SK-N-MC (cell line): ENCODE results near the gene CYP46A1.

Experiments
- DNase-seq: peaks from one replicate; pipeline ENCODE4 v3.0.0-alpha.2; 2011; ENCODE audit warnings: low read depth, low spot score
- H3K27ac ChIP-seq: fragments of 200-600 bp; sonication (generic); 2 replicates; pipeline ENCODE4 v1.5.1; 2016; ENCODE audit warnings: mixed run types
- H3K36me3 ChIP-seq: fragments of 200-600 bp; sonication (generic); 2 replicates; pipeline ENCODE4 v1.6.1; 2017; ENCODE audit warnings: antibody characterized with exemption, low read length, mixed read lengths; ENCODE audit not compliant: insufficient read depth
- H3K4me3 ChIP-seq: fragments of 200-600 bp; sonication (generic); 2 replicates; pipeline ENCODE4 v1.5.1; 2016
- H3K9ac ChIP-seq: fragments of 200-600 bp; sonication (generic); 2 replicates; pipeline ENCODE4 v1.8.0; 2017; ENCODE audit warnings: mixed run types, mixed read lengths; ENCODE audit not compliant: insufficient read length
- H3K9me3 ChIP-seq: fragments of 200-600 bp; sonication (generic); 2 replicates; pipeline ENCODE4 v1.6.1; 2017; ENCODE audit warnings: low read depth, mild to moderate bottlenecking, antibody characterized with exemption, low read length, moderate library complexity, mixed read lengths
- EZH2 ChIP-seq: fragments of 200-600 bp; sonication (generic); IDR thresholded peaks from one replicate; pipeline ENCODE4 v1.6.1; 2017; ENCODE audit warnings: antibody characterized with exemption
- FOXP2 ChIP-seq: optimal IDR thresholded peaks from 2 replicates; pipeline ENCODE3; 2011; ENCODE audit warnings: mild to moderate bottlenecking, moderate library complexity; ENCODE audit not compliant: insufficient read depth; ENCODE audit errors: extremely low read length, control extremely low read depth
- POLR2AphosphoS5 ChIP-seq: IDR thresholded peaks from 2 replicates; pipeline ENCODE4 v1.6.1; 2012; ENCODE audit warnings: mild to moderate bottlenecking, low read depth, low read length, borderline replicate concordance

CYP46A1 gene

GRCh38 chr14:99729991-99730875, 46.1 kb downstream of the CYP46A1 start:
- H3K27ac ChIP-seq, result no peak overlapping the region
- H3K4me3 ChIP-seq, result peak overlapping the region; percentile 86
- H3K9ac ChIP-seq, result peak overlapping the region; percentile 66

GRCh38 chr14:99730876-99731546, 46.9 kb downstream of the CYP46A1 start:
- no peak for DNase-seq
- Histone ChIP-seq H3K36me3 (no peaks in the 10 kb centered on the region), H3K9me3 (no peaks in the 10 kb centered on the region), H3K27ac (no peak overlapping the region), H3K9ac (peak overlapping the region; percentile 66), H3K4me3 (peak overlapping the region; percentile 86)
- no peak for TF ChIP-seq POLR2AphosphoS5
- no peak for TF ChIP-seq FOXP2
- TF ChIP-seq EZH2, result no peak

More at GRCh38 chr14:99729991-99730875, 46.1 kb downstream of the CYP46A1 start:
- H3K36me3 ChIP-seq, result no peaks in the 10 kb centered on the region
- no peaks in the 10 kb centered on the region for H3K9me3 ChIP-seq
- no peak for DNase-seq
- TF ChIP-seq EZH2 (no peak), POLR2AphosphoS5 (no peak), FOXP2 (peak; percentile 51)

GRCh38 chr14:99731547-99732435, 47.7 kb downstream of the CYP46A1 start:
- no peak overlapping the region for H3K4me3 ChIP-seq
- H3K9me3 ChIP-seq, result no peaks in the 10 kb centered on the region
- no peak overlapping the region for H3K9ac ChIP-seq
- H3K36me3 ChIP-seq, result no peaks in the 10 kb centered on the region
- TF ChIP-seq FOXP2 (no peak), POLR2AphosphoS5 (no peak), EZH2 (no peak)
- no peak overlapping the region for H3K27ac ChIP-seq
- no peak for DNase-seq

GRCh38 chr14:99732436-99733210, 48.5 kb downstream of the CYP46A1 start:
- Histone ChIP-seq H3K9me3 (no peaks in the 10 kb centered on the region), H3K36me3 (no peaks in the 10 kb centered on the region), H3K9ac (no peak overlapping the region), H3K27ac (no peak overlapping the region), H3K4me3 (no peak overlapping the region)
- DNase-seq, result no peak
- TF ChIP-seq POLR2AphosphoS5, result no peak
- TF ChIP-seq FOXP2, result no peak
- TF ChIP-seq EZH2, result no peak

GRCh38 chr14:99733211-99733539, 49.1 kb downstream of the CYP46A1 start:
- no peaks in the 10 kb centered on the region for H3K36me3 ChIP-seq
- no peak overlapping the region for H3K27ac ChIP-seq
- H3K9me3 ChIP-seq, result no peaks in the 10 kb centered on the region
- no peak overlapping the region for H3K4me3 ChIP-seq
- DNase-seq, result no peak
- TF ChIP-seq POLR2AphosphoS5, result no peak
- TF ChIP-seq FOXP2, result no peak
- TF ChIP-seq EZH2, result no peak
- H3K9ac ChIP-seq, result no peak overlapping the region

DNA sequence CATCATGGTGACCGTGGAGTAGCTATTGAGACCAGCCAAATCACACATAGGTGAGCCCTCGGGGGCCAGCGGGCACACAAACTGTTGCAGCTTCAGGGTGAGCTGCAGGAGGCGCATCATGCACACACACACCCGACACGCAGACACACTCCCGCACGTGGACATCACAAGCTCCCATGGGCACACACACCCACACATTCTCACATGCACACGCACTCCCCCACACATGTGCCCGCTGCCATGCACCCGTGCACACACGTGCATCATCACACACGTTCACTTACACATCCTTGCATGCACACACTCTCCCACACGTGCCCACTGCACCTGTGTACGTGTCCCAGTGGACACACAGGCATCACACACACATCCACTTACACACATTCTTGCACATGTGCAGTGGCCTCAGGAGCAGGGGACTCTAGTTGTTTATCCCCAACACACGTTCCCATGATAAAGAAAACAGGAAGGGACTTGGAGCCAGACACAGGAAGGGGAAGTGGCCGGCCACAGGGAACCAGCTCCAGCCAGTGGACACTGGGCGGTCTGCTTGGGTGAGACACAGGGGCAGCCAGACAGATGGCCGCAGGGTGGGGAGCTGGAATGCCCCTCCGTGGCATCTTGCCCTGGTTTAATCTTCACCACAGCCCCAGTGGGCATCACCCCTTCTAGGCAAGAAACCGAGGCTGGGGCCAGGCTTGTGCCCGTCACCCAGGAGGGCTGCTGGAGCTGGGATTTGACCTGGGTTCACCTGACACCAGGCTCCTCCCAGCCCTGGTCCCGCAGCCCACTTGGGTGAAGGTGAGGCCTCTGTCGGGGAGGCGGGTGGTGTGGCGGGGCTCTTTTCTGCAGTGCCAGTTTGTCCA, 49.7 kb downstream of the CYP46A1 start:
- Histone ChIP-seq H3K36me3 (no peaks in the 10 kb centered on the region), H3K27ac (no peak overlapping the region), H3K9me3 (no peaks in the 10 kb centered on the region), H3K9ac (no peak overlapping the region), H3K4me3 (no peak overlapping the region)
- no peak for DNase-seq
- TF ChIP-seq FOXP2 (no peak), EZH2 (no peak), POLR2AphosphoS5 (no peak)
